Measurements from ENCODE around the gene SREK1IP1.

DNA sequence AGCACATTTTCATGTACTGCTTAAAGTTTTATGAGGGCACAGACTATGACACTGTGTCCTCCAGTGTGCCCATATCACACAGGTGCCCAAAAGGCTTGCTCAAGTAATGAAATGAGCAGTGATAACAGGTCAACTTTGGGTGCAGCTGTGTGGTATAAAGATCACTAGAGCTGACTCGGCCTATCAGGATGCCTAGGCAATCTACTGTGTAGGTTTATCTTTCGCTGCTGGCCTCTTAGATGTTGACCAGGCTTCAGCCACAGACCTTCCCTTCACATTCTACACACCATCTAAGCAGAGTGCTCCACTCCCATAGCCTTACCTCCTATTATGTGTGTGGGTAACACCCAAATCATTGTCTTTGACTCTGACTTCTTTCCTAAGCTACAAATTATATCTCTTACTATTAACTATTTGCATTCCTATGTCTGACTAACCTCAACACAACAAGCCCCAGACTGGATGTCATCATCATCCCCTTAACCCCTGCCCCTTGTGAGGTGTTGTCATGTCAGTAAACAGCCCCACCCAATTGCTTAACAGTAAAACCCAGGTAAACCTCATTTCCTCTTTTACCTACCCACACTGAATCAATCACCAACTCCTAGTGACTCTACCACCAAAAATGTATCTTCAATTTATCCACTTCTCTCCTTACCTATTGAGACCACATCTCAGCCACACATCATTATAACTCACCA is 2.5 kb downstream of the SREK1IP1 start:
- TF ChIP-seq EZH2phosphoT487 (IDR thresholded peaks at IDR 0.05; ENCODE audit: insufficient read depth, low read depth) (no peak), EZH2 (IDR thresholded peaks at IDR 0.05; ENCODE audit: insufficient read depth, poor library complexity, severe bottlenecking) (no peak)
